Measurements from ENCODE around the gene MALL.
"Not testable (repeated sequence)": the region's sequence is repeated elsewhere in the genome, so short reads cannot be mapped to it uniquely, and the experiment has no call there.

DNA sequence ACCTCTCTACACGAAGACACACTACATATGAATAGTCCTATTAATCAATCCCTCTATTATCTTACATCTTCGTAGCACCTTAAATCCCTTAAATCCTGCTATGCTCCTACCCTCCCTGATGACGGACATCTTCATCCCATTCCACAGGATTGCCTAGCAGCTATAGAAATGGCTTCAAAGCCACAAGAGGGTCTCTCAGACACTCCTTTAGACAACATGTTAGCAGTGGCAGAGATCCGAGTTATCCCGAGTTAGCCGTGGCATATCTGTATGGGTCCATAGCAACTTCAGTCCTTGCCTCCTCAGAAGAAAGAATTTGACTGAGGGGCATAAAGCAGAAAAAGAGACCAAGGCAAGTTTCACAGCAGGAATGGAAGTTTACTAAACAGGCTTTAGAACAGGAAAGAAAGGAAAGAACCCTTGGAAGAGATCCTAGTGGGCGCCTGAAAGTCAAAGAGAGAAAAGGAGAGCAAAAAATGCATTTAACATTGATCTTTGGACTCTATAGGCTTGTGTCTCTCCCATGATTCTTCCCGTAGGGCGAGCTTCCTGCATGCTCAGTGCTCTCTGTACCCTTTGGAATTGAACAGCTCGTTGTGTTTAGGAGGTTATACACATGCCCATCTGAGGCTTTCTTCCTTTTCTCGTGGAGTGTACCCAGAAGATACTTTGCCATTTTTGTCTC is 56.5 kb downstream of the MALL start:
- TF ChIP-seq, protein P1, sequence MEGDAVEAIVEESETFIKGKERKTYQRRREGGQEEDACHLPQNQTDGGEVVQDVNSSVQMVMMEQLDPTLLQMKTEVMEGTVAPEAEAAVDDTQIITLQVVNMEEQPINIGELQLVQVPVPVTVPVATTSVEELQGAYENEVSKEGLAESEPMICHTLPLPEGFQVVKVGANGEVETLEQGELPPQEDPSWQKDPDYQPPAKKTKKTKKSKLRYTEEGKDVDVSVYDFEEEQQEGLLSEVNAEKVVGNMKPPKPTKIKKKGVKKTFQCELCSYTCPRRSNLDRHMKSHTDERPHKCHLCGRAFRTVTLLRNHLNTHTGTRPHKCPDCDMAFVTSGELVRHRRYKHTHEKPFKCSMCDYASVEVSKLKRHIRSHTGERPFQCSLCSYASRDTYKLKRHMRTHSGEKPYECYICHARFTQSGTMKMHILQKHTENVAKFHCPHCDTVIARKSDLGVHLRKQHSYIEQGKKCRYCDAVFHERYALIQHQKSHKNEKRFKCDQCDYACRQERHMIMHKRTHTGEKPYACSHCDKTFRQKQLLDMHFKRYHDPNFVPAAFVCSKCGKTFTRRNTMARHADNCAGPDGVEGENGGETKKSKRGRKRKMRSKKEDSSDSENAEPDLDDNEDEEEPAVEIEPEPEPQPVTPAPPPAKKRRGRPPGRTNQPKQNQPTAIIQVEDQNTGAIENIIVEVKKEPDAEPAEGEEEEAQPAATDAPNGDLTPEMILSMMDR (IDR thresholded peaks at IDR 0.05) = not testable (repeated sequence)
- not testable (repeated sequence) for TF ChIP-seq POLR2A (IDR thresholded peaks at IDR 0.05)

Measured in tibial nerve (tissue), 3 donors.